Stimulated activated CD4-positive, alpha-beta T cell treated with anti-CD3 and anti-CD28 coated beads, TNF-alpha, amount 100 ng/mL, for 48 hours (primary cell): Measurements from ENCODE around the gene ZNF678.
"Not testable (repeated sequence)": the region's sequence is repeated elsewhere in the genome, so short reads cannot be mapped to it uniquely, and the experiment has no call there.

Experiments
- DNase-seq, 3 donors: peaks; one replicate each; pipeline ENCODE4 v3.0.0-alpha.2; 2020; ENCODE audit warnings: low read depth in 3 of 3

Gene ZNF678

GRCh38 chr1:227603327-227603726, 40.0 kb downstream of the ZNF678 start:
- DNase-seq = no peak

GRCh38 chr1:227604446-227604845, 41.1 kb downstream of the ZNF678 start:
- no peak for DNase-seq

GRCh38 chr1:227606271-227606670, 42.9 kb downstream of the ZNF678 start:
- DNase-seq = not testable (repeated sequence)

- DNase-seq = no peak
Observed at GRCh38 chr1:227607336-227607898, 44.1 kb downstream of the ZNF678 start.

- DNase-seq = no peak
Observed at GRCh38 chr1:227612658-227613057, 49.3 kb downstream of the ZNF678 start.

GRCh38 chr1:227613526-227613925, 50.2 kb downstream of the ZNF678 start:
- DNase-seq = no peak

GRCh38 chr1:227621211-227621610, 57.9 kb downstream of the ZNF678 start:
- no peak for DNase-seq

- no peak for DNase-seq
Observed at GRCh38 chr1:227622739-227623475, 59.6 kb downstream of the ZNF678 start.

- no peak for DNase-seq
Observed at GRCh38 chr1:227632325-227632724, 69.0 kb downstream of the ZNF678 start.

- no peak for DNase-seq
Observed at GRCh38 chr1:227635596-227635995, 72.2 kb downstream of the ZNF678 start.

- no peak for DNase-seq
Observed at GRCh38 chr1:227654431-227654830, 91.1 kb downstream of the ZNF678 start.

GRCh38 chr1:227654858-227655752, 91.7 kb downstream of the ZNF678 start:
- no peak for DNase-seq

- DNase-seq = no peak
Observed at GRCh38 chr1:227661495-227661894, 98.1 kb downstream of the ZNF678 start.

GRCh38 chr1:227662933-227663332, 99.6 kb downstream of the ZNF678 start:
- no peak for DNase-seq

GRCh38 chr1:227666286-227666685, 102.9 kb downstream of the ZNF678 start:
- DNase-seq = no peak

- DNase-seq = no peak
Observed at GRCh38 chr1:227673441-227673840, 110.1 kb downstream of the ZNF678 start.

GRCh38 chr1:227685807-227686206, 122.5 kb downstream of the ZNF678 start:
- no peak for DNase-seq

- no peak for DNase-seq
Observed at GRCh38 chr1:227697321-227697864, 134.0 kb downstream of the ZNF678 start.

GRCh38 chr1:227701631-227702030, 138.3 kb downstream of the ZNF678 start:
- DNase-seq = not testable (repeated sequence)

- no peak for DNase-seq
Observed at GRCh38 chr1:227707846-227708245, 144.5 kb downstream of the ZNF678 start.

- DNase-seq = no peak
Observed at GRCh38 chr1:227709451-227709850, 146.1 kb downstream of the ZNF678 start.

GRCh38 chr1:227710474-227710873, 147.1 kb downstream of the ZNF678 start:
- DNase-seq = not testable (repeated sequence)
